PC-3 (cell line): ENCODE data around the gene SCAMP3.
A peak's percentile ranks its signal among the peaks of the same experiment; 100 is the strongest.

Source experiments
- EZH2 ChIP-seq: fragments of 300-600 bp; sonication (generic); IDR thresholded peaks from one replicate; pipeline ENCODE4 v1.6.1; 2017; ENCODE audit warnings: antibody characterized with exemption, mild to moderate bottlenecking, low read length; ENCODE audit not compliant: unreplicated experiment
- EZH2phosphoT487 ChIP-seq: fragments of 300-600 bp; sonication (generic); IDR thresholded peaks from 2 replicates; pipeline ENCODE4 v1.6.1; 2018; ENCODE audit warnings: mild to moderate bottlenecking, antibody characterized with exemption, low read length, borderline replicate concordance
- TF ChIP-seq, protein P1 (sequence below): fragments of 300-600 bp; sonication (generic); conservative IDR thresholded peaks from 2 replicates; pipeline ENCODE4 v1.5.1; 2017; ENCODE audit warnings: antibody characterized with exemption, low read depth, mild to moderate bottlenecking, low read length

DNA sequence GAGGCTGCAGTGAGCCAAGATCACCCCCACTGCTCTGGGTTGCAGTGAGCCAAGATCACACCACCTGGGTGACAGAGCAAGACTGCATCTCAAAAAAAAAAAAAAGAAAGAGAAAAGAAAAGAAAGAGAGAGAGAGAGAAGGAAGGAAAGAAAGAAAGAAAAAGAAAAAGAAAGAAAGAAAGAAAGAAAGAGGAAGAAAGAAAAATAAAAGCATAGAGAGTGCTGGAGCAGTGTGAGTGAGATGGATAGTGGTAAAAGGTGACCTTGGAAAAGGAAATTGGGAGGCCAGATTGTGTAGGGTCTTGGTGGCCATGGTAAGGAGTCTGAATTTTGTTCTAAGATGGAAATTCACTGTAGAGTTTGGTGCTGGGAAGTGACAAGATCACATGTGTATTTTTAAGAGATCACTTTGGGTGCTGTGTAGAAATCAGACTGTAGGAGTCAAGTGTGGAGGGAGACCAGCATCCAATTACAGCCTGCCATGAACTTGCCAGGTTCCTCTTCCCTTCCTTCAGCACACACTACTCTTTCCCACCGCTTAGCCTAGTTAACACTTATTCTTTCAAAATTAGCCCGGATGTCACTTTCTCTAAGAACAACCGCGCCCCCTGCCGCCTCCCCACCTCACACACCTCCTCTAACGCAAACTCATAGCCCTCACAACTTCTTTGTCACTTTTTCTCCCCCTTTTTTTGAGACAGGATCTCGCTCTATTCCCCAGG, 35.8 kb downstream of the SCAMP3 start:
- TF ChIP-seq, protein P1, sequence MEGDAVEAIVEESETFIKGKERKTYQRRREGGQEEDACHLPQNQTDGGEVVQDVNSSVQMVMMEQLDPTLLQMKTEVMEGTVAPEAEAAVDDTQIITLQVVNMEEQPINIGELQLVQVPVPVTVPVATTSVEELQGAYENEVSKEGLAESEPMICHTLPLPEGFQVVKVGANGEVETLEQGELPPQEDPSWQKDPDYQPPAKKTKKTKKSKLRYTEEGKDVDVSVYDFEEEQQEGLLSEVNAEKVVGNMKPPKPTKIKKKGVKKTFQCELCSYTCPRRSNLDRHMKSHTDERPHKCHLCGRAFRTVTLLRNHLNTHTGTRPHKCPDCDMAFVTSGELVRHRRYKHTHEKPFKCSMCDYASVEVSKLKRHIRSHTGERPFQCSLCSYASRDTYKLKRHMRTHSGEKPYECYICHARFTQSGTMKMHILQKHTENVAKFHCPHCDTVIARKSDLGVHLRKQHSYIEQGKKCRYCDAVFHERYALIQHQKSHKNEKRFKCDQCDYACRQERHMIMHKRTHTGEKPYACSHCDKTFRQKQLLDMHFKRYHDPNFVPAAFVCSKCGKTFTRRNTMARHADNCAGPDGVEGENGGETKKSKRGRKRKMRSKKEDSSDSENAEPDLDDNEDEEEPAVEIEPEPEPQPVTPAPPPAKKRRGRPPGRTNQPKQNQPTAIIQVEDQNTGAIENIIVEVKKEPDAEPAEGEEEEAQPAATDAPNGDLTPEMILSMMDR: peak; percentile 75
- TF ChIP-seq EZH2 (no peak), EZH2phosphoT487 (no peak)
